ENCODE results near the gene WBP11. TPM values are rescaled to one million over a fixed set of nuclear protein-coding genes. Genes with fewer than 3 reads are reported as not detected.
A peak's percentile ranks its signal among the peaks of the same experiment; 100 is the strongest.

WBP11 gene
- total RNA-seq, 1 donor from 2014 or later: 72.1 TPM

DNA sequence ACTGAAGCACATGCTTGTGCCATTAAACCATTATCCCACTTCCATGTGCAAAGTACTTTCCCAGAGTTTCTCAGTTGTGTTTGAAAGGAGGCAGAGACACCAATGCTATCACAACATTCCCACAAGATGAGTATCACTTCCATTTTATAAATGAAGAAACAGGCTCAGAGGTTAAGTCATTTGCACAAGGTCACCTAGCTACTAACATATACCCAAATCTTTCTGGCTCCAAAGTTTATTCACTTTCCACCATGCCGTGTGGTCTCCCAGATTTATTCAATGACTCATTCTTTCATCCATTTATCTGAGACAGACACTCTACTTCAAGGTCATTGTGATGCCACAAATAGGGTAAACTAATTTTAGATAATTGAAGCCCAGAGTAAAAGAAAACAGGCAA is 30.7 kb upstream of the WBP11 start:
- no peak overlapping the region for H3K4me3 Mint-ChIP-seq (ENCODE audit: unreplicated experiment)
- H3K27ac Mint-ChIP-seq (ENCODE audit: unreplicated experiment): no peak overlapping the region
- Histone ChIP-seq H3K4me3 (ENCODE audit: insufficient read depth, low read depth, low read length) (no peak overlapping the region), H3K27ac (ENCODE audit: low read depth, low read length) (no peak overlapping the region), H3K9ac (ENCODE audit: low read length) (no peak overlapping the region), H4K20me1 (ENCODE audit: insufficient read depth, low read length) (no peaks in the 10 kb centered on the region), H3K27me3 (ENCODE audit: insufficient read depth, low read length) (no peaks in the 10 kb centered on the region), H3K79me2 (ENCODE audit: insufficient read depth, low read length) (no peaks in the 10 kb centered on the region), H3K4me2 (ENCODE audit: low read length) (peak overlapping the region; percentile 10), H3K36me3 (ENCODE audit: insufficient read depth, low read length) (no peaks in the 10 kb centered on the region), H3K4me1 (ENCODE audit: insufficient read depth, low read length) (peaks cover 22% of the 10 kb centered on the region), H3K9me3 (ENCODE audit: insufficient read depth, low read depth, low read length) (no peaks in the 10 kb centered on the region), H2AFZ (ENCODE audit: low read depth, low read length) (no peak overlapping the region)
- no peaks in the 10 kb centered on the region for H3K36me3 Mint-ChIP-seq (ENCODE audit: low read depth, unreplicated experiment)
- TF ChIP-seq, protein P1, sequence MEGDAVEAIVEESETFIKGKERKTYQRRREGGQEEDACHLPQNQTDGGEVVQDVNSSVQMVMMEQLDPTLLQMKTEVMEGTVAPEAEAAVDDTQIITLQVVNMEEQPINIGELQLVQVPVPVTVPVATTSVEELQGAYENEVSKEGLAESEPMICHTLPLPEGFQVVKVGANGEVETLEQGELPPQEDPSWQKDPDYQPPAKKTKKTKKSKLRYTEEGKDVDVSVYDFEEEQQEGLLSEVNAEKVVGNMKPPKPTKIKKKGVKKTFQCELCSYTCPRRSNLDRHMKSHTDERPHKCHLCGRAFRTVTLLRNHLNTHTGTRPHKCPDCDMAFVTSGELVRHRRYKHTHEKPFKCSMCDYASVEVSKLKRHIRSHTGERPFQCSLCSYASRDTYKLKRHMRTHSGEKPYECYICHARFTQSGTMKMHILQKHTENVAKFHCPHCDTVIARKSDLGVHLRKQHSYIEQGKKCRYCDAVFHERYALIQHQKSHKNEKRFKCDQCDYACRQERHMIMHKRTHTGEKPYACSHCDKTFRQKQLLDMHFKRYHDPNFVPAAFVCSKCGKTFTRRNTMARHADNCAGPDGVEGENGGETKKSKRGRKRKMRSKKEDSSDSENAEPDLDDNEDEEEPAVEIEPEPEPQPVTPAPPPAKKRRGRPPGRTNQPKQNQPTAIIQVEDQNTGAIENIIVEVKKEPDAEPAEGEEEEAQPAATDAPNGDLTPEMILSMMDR (IDR thresholded peaks at IDR 0.05; ENCODE audit: insufficient read depth, low read depth, low read length): no peak
- TF ChIP-seq EZH2 (IDR thresholded peaks at IDR 0.05; ENCODE audit: insufficient read depth, low read length): no peak
- no peaks in the 10 kb centered on the region for H3K9me3 Mint-ChIP-seq (ENCODE audit: unreplicated experiment)
- peak; percentile 43 for FAIRE-seq
- no peaks in the 10 kb centered on the region for H3K27me3 Mint-ChIP-seq (ENCODE audit: low read depth, unreplicated experiment)
- peaks cover 27% of the 10 kb centered on the region for H3K4me1 Mint-ChIP-seq (ENCODE audit: low read depth, unreplicated experiment)
- DNase-seq (ENCODE audit: low read depth): peak; percentile 61

DNA sequence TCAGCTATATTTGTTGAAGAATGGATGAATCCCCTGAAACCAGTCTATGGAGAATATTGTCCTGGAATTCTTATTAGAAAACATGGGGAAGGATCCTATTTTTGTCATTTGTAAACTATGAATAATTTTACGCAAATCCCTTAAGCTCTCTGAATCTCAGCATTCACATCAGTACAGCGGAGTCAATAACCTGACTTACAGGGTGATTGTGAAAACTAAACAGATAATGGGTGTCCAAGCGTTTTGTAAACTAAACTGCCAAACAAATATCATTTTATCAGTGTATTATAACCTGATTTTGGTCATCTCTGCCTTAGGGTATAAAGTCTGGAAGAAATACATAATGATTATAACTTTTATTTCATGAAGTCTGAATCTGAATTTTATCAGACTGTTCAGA is 30.1 kb upstream of the WBP11 start:
- Histone ChIP-seq H3K27me3 (ENCODE audit: insufficient read depth, low read length) (no peaks in the 10 kb centered on the region), H3K36me3 (ENCODE audit: insufficient read depth, low read length) (no peaks in the 10 kb centered on the region), H3K27ac (ENCODE audit: low read depth, low read length) (no peak overlapping the region), H3K79me2 (ENCODE audit: insufficient read depth, low read length) (no peaks in the 10 kb centered on the region), H3K4me1 (ENCODE audit: insufficient read depth, low read length) (peaks cover 22% of the 10 kb centered on the region), H3K4me3 (ENCODE audit: insufficient read depth, low read depth, low read length) (no peak overlapping the region), H3K9ac (ENCODE audit: low read length) (no peak overlapping the region), H2AFZ (ENCODE audit: low read depth, low read length) (no peak overlapping the region), H3K9me3 (ENCODE audit: insufficient read depth, low read depth, low read length) (no peaks in the 10 kb centered on the region), H3K4me2 (ENCODE audit: low read length) (no peak overlapping the region), H4K20me1 (ENCODE audit: insufficient read depth, low read length) (no peaks in the 10 kb centered on the region)
- FAIRE-seq (peak; percentile 29), DNase-seq (ENCODE audit: low read depth) (no peak)
- TF ChIP-seq EZH2 (IDR thresholded peaks at IDR 0.05; ENCODE audit: insufficient read depth, low read length): no peak
- TF ChIP-seq, protein P1 (IDR thresholded peaks at IDR 0.05; ENCODE audit: insufficient read depth, low read depth, low read length): no peak
- Mint-ChIP-seq H3K9me3 (ENCODE audit: unreplicated experiment) (no peaks in the 10 kb centered on the region), H3K27me3 (ENCODE audit: low read depth, unreplicated experiment) (no peaks in the 10 kb centered on the region), H3K4me3 (ENCODE audit: unreplicated experiment) (no peak overlapping the region), H3K36me3 (ENCODE audit: low read depth, unreplicated experiment) (no peaks in the 10 kb centered on the region), H3K4me1 (ENCODE audit: low read depth, unreplicated experiment) (peaks cover 27% of the 10 kb centered on the region), H3K27ac (ENCODE audit: unreplicated experiment) (no peak overlapping the region)

DNA sequence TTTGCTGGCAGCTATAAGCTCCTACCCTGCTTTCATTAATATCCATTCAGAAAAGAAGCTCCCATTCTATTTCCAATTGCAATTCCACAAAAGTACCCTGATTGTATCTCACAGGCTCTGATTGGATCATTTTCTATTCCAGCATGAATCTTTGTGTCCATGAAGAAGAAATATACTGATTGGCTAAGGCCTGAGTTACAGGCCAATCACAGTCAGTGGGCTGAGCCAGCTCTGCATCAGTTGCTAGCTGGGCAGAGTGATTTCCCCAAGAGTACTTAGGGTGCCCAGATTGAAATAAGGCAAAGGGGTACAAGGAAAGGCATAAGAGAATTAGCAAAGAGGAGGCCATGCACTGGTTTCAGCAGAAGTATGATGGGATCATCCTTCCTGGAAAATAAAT is 25.6 kb upstream of the WBP11 start:
- Mint-ChIP-seq H3K9me3 (ENCODE audit: unreplicated experiment) (no peaks in the 10 kb centered on the region), H3K27ac (ENCODE audit: unreplicated experiment) (no peak overlapping the region), H3K36me3 (ENCODE audit: low read depth, unreplicated experiment) (no peaks in the 10 kb centered on the region), H3K4me3 (ENCODE audit: unreplicated experiment) (no peak overlapping the region), H3K4me1 (ENCODE audit: low read depth, unreplicated experiment) (peaks cover 12% of the 10 kb centered on the region), H3K27me3 (ENCODE audit: low read depth, unreplicated experiment) (no peaks in the 10 kb centered on the region)
- no peak for FAIRE-seq
- Histone ChIP-seq H3K27me3 (ENCODE audit: insufficient read depth, low read length) (no peaks in the 10 kb centered on the region), H2AFZ (ENCODE audit: low read depth, low read length) (no peak overlapping the region), H3K9me3 (ENCODE audit: insufficient read depth, low read depth, low read length) (no peaks in the 10 kb centered on the region), H3K79me2 (ENCODE audit: insufficient read depth, low read length) (no peaks in the 10 kb centered on the region), H3K27ac (ENCODE audit: low read depth, low read length) (no peak overlapping the region), H3K4me2 (ENCODE audit: low read length) (no peak overlapping the region), H3K9ac (ENCODE audit: low read length) (no peak overlapping the region), H4K20me1 (ENCODE audit: insufficient read depth, low read length) (no peaks in the 10 kb centered on the region), H3K4me1 (ENCODE audit: insufficient read depth, low read length) (peaks cover 3% of the 10 kb centered on the region), H3K36me3 (ENCODE audit: insufficient read depth, low read length) (no peaks in the 10 kb centered on the region), H3K4me3 (ENCODE audit: insufficient read depth, low read depth, low read length) (no peak overlapping the region)
- no peak for DNase-seq (ENCODE audit: low read depth)
- TF ChIP-seq, protein P1 (IDR thresholded peaks at IDR 0.05; ENCODE audit: insufficient read depth, low read depth, low read length): no peak
- TF ChIP-seq EZH2 (IDR thresholded peaks at IDR 0.05; ENCODE audit: insufficient read depth, low read length): no peak

Measured in astrocyte (in vitro differentiated cells and primary cell).